HG02938 (cell line): ENCODE data around the gene GALNT18.

ENCODE experiments used
- ATAC-seq: cut with Tn5 transposase; IDR thresholded peaks from one replicate; pipeline ENCODE4 v1.9.1; 2021; ENCODE audit warnings: mild to moderate bottlenecking, moderate library complexity; ENCODE audit not compliant: unreplicated experiment

The GALNT18 gene

DNA sequence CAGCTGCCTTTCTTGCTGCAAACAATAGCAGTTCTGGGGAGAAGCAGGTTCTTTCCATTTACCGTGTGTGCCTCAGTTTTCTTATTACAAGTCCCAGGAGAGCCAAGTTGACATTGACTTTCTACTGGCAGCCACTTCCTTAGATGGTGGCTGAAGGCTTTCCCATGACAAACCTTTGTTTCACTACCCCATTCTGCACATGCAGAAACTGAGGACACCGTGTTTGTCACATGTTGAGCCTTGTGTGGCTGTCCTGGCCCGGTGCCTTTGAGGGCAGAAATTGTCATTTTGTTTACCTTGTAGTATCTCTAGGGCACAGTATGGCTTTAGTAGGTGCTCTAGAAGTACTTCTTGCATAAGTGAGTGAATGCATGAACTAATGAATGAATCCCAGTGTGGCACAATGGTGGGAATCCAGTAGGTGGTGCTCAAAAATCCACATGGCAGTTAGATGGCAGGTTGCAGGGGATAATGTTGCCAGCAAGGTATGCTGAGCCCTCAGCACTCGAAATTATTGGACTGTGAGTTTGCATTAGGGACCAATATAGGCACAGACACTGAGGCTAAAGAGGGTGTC is 370.3 kb downstream of the GALNT18 start:
- no peak for ATAC-seq

DNA sequence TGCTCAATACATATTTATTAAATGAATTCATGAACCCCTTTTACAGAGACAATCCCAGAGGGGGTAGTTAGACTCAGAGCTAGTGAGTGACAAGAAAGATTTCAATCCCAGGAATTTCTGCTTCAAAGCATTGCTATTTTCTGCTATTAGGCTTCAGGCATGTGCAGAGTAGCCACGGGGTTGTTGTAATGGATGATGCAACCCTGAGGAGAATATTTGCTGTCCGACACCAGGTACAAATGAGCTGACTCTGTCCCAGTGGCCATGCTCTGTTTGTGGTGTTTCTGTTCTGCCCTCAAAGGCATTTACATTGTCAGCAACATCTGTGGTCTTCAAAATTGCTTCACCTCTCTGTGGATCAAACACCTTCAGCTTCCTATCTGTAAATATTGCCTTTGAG is 371.3 kb downstream of the GALNT18 start:
- no peak for ATAC-seq

DNA sequence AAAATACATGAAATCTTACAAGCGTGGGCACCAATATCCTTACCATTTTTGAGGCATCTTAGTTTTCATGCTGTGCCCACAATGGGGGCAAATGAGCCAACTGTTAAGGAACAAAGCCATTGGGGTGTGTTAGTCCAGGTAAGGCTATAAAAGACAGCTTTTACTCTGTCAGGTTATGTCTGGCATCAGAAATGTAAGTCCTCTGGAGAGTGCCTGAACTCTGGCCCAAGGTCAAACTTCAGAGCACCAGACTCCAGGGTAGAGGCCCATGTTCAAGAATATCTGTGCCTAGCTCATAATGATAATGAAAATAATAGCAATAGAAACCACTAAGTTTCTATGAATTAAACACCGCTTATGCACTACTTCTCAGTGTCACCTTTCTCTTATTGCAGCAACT is 374.2 kb downstream of the GALNT18 start:
- ATAC-seq = no peak

DNA sequence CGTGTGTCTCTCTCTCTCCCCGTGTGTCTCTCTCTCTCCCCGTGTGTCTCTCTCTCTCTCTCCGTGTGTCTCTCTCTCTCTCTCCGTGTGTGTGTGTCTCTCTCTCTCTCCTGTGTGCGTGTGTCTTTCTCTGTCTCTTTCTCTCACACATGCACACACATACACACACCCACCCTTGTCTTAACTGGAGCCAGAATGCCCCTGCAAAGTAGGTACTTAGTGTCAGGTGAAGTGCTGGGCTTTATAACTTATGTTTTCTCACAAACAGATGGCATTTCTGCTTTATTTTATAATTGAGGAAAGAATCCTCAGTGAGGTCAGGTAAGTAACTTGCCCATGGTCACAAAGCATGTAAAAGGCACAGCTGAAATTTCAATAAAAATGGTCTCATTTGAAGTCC is 374.7 kb downstream of the GALNT18 start:
- no peak for ATAC-seq

DNA sequence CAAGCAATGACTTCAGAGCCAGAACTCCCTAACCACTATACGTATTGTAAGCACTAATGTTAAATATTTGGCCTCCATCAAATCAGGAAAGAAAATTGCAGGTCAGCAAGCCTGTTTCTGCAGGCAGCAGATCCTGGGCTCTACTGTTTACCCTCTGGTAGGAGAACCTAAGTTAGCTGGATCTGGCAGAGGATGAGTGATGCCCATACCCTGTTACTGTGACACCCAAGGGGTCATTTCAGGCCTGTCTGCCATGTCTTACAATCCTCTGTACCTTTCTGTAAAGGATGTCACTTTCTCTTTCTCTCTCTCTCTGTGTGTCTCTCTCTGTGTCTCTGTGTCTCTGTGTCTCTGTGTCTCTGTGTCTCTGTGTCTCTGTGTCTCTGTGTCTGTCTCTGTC is 375.6 kb downstream of the GALNT18 start:
- no peak for ATAC-seq

DNA sequence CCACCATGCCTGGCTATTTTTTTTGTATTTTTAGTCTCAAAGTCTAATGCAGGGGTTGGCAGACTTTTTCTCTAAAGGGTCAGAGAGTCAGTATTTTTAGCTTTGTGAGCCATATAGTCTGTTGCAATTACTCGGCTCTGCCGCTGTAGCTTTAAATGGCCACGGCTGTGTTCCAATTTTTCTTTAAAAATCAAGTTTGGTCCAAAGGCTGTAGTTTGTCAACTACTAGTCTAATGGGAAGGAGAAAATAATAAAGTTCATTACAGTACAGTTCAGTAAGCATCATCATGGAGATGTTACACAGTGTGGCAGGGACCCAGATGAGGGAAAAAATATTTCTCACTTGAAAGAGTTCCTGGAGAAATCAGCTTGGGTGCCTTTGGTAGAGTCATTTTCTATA is 376.4 kb downstream of the GALNT18 start:
- ATAC-seq = no peak

DNA sequence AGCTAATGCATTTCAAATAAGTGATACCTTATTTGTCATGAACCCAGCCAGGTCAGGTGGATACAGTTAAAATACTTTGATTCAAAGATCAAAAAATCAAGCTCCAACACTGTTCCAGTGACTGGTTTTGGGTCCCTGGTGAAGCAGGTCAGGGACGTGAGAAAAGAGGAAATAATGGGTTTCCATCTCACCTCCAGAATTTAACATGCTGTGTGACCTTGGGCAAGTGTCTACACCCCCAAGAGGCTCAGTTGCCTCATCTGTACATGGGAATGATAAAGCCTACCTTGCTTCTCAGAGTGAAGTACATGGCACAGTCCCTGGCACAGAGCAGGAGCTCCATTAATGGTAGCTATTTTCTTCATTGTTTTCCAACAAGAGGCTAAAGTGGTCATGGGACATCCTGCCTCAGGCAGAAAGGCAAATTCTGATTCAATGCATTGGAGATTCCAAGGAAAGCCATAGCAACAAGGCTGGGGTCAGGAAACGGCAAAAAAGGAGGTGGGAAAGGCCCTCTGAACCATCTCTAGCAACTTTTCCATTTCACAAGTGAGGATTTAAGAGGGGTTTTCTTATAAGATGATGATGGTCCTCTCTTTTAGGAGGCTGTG is 377.2 kb downstream of the GALNT18 start:
- ATAC-seq = no peak

DNA sequence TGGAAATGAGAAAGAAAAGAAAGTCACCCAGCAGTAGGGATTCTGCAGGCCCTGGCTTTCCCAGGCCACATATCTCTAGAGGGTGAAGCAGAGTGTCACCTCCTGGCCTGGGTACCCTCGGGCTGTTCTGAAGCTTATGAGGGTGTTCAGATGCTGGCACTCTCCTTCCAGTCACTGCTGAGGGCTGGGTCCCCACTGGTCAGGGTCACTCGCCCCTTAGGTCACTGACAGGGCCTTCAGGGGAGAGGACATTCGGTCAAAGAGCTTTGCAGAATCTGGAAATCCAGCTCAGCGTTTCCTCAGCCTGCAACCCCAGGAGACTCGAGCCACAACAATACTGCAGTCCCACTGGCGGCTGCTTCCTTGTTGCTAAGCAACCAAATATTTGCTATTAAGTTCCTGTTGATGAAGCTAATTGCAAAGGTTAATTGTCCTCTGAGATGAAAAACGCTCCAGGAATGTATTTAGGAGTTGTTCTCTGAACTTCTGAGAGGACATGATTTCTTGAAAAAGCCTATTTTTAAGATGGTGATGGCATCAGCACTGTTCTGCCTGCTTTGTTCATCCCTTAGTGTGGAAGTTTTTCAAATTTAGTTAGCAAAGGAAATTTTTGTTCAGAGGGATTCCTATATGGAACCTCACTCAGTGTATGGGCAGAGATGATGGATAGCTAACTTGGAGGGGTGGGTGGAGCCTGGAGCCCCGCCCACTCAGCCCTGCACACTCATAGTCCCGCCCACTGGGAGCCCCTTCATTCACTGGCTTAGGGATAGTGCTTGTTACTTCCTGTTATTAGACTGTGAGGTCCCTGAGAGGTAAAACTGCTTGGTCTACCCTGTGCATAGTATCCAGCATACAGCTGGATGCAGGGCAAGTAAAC is 378.0 kb downstream of the GALNT18 start:
- ATAC-seq = no peak

DNA sequence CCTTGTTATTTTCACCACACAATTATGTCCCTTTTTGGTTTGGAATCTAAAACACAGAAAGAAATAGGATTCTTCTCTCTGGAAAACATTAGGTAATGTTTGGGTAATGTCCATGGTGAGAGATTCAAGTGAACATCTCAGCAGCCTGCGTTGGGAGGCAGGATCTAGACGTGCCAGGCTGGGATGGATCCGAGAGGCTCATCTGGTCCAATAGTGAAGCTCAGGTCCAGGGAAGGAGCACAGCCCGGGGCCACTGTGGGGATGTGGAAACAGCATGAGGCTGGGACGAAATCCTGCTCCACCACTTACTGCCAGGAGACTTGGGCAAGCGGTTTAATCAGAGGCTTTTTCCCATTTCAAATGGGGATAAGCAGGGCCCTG is 378.6 kb downstream of the GALNT18 start:
- ATAC-seq = no peak

DNA sequence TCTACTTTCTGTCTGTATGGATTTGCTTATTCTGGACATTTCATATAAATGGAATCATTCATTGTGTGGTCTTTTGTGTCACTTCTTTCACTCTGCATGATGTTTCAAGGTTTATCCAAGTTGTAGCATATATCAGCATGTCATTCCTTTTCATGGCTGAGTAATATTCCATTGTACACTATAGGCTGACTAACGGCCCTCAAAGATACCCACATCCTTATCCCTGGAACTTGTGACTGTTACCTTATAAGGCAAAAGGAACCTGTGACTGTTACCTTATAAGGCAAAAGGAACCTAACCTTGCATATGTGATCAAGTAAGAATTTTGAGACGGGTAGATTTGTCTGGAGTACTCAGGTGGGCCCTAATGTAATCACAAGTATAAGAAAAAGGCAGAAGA is 380.5 kb downstream of the GALNT18 start:
- no peak for ATAC-seq

DNA sequence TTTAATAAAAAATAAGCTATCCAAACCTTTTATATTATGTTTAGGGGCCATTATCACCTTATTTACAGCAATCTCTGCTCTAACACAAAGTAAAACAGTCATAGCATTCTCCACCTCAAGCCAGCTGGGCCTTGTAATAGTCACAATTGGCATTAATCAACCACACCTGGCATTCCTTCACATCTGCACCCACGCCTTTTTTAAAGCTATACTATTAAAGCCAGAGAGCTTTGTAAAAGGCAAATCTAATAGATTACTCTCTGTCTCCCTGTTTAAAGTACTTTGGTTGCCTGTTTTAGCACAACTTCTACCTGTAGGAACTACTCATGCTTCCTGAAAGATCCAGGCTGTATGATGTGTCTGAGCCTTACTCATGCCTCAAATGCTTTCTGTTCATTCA is 381.8 kb downstream of the GALNT18 start:
- ATAC-seq = no peak

DNA sequence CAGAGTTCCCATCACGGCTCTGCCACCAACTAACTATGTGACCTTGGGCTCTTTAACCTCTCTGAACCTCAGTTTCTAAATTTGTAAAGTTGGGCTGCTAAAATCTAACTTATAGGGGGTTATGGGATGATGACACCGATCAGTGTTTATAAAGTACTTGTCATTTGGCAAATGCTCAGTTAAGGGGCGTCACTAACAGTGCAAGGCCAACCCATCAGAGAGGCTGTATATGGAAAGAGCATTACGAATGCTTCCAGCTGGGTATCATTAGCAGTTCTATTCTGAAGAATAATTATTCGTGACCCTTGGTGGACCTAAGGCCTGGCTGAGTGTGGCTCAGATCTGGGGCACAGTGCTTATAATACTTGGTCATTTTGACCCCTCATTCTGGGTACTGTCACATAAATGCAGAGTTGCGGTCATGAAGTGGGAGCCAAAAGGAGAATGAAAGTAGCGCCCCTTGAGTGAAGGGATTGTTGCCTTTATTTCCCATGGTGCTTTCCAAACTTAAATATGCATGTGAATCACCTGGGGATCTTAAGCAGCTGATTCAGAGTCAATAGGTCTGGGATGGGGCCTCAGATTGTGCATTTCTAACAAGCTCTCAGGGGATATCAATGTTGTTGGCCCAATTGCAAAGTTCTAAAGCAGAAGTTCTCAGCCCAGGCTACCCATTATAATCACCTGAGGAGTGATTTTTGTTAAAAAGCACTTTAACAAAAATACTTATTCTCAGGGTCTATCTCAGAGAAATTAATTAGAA is 384.6 kb downstream of the GALNT18 start:
- no peak for ATAC-seq

DNA sequence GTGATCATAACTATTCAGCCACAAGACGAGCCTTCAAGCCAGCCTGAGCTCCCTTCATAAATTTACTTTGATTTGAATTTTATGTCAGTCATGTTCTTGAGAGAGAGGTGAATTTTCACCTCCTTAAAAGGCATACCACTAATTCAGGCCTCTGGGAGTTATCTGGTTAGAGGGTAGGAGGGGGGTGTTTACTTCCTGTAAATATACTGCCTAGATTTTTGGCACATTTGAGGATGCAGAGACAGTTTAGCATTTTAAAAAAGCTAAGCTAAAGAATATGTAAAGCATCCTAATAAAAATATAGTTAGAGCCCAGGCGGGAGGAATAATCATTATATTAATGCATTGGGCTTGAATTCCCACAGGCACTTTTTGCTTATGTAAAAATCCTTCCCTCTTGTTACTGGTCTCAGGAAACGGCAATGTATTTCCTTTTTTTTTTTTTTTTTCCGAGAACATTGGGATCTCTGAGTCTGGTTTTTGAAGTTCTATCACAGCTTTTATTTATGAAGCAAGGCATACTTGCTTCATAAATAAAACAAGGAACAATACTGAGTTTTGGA is 385.2 kb downstream of the GALNT18 start:
- no peak for ATAC-seq

DNA sequence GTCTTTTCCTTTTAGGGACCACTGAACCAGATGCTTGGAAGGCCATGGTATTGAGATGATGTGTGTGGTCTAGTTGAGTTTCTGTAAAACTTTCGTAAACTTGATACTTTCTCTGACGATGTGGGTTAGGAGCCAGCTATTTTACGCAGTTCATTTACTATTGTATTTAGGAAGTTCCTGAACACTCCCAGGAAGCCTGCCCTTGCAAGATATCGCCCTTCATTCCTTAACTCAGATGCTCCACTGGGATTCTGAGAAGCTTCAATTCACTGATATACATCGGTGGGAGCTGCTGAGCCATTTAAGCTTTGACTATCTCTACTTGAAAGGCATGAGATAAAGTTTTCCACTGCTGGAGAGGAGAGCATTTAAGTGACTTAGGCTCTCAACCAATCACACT is 390.0 kb downstream of the GALNT18 start:
- ATAC-seq = no peak

DNA sequence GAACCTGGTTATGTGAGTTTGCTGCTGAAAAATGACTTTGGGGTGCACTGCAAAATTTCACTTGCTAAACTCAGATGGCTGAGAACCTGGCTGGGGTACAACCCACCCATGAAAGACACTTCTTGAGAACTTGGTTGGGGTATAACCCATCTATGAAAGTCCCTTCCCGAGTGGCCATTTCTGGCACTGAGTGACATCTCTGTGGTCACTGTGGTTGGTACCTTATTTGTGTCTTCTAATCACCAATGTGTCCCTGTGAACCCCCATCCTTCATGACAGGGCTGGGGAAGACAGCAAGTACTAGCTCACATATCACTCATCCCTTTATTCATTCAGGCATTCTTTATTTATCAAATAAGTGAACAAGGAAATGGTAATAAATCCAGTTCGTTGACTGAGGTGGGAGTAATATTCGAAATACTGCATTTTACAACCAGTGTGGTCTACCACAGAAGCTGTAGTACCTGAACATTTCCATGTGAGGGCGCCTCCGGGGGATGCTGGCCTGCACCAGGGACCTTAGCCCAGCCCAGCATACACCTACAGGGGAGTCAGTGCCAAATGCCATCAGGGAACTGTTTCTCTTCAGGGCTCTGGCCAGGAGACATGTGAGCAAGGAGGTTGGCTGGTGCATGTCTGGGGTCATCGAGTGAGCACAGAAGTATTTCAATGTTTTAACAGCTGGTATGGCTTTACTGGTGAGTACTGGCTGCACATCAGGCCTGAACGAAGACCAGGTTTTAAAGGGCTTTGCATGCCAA is 390.8 kb downstream of the GALNT18 start:
- no peak for ATAC-seq

DNA sequence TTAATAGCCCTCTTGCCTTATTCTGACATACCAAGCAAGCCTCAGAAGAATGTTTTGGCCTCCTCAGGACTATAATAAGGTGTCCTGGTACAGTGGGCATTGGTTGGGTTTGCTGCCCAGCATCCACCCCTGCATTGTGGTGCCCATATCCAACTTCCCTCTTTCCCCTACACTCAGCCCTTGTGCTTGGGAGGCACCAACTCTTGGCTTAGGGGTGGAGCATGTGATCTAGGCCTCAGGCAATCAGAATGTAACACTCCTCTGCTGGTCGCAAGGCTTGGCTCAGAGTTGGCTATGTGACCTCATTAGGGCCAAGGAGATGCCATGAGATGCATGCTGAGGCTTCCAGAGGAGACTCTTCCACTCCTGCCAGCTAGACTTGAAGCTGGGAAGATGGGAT is 391.7 kb downstream of the GALNT18 start:
- no peak for ATAC-seq

DNA sequence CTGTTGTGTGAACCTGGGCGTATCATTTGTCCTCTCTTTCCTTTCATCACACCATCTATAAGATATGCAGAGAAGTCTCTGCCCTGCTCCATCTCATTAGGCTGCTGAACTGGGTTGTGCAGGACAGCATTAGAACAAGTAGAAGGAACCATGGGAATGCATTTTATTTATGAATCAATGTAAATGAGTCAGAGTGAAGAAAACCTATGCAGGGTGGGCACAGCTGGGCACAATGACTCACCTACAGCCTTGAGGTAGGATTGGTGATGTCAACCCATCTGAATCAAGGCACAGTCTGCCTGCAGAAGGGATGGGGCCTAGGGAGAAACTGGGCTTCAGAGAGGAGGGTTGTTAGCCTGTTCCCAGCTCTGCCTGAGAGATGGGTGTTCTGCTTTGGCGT is 392.2 kb downstream of the GALNT18 start:
- ATAC-seq = no peak

DNA sequence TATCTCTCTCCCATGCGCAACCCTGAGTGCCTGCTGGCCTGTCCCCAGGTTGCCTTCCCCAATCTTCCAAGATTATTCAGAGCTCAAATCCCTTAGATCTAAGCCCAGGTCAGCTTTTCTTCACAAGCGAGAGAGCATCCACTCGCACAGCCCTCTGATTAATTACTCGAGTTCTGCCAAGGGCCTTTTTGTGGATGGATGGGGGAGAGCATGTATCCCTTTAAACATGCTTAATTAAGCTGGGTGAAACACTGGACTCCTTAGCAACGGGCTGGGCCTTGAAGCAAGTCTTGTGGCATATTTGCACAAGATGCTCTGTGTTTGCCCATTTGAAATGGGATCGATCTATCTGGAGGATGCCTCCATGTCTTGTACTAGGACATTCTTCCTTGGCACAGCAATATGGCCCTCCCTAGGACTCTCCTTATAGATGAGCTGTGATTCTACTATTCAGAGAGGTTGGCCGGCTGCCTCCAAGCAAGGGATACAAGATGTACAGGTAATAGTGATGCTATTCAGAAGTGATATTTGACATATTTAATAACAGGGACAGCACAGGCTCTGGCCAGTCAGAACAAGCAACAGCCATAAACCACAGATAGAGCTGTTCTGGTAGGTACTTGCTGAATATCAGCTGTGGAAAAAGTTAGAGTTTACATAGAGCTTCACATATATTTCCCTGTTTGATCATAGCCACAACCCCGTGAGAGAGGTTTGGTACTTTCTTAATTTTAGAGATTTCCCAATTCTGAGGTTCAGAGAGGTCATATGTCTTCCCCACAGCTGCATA is 394.3 kb downstream of the GALNT18 start:
- ATAC-seq = no peak
